ENCODE measurements around the gene RAB11FIP3. TPM values are rescaled to one million over a fixed set of nuclear protein-coding genes. Genes with fewer than 3 reads are reported as not detected.

RAB11FIP3 gene
- total RNA-seq, 1 experiment from 2014 or later = 12.8 TPM

- RAD21 ChIA-PET (ENCODE audit: low non-redundant PET in 1 of 2, low total read pairs in 2 of 2, uncharacterized antibody in 2 of 2, unreplicated experiment in 2 of 2) = no interaction called here
- ATAC-seq = no peak
- Histone ChIP-seq H3K27ac (ENCODE audit: low read depth, low read length) (no peak overlapping the region), H2AFZ (ENCODE audit: low read depth, low read length, poor library complexity, severe bottlenecking) (no peak overlapping the region), H3K4me2 (ENCODE audit: low read length) (no peak overlapping the region), H3K9ac (ENCODE audit: low read length) (no peak overlapping the region), H3K4me1 (ENCODE audit: control insufficient read depth in 1 of 2, insufficient read depth in 2 of 2, low read length in 2 of 2) (no peaks in the 10 kb centered on the region), H3K27me3 (ENCODE audit: insufficient read depth, low read length) (no peaks in the 10 kb centered on the region), H3K9me3 (ENCODE audit: control insufficient read depth in 1 of 2, insufficient read depth in 1 of 2, low read depth in 1 of 2, low read length in 2 of 2) (no peaks in the 10 kb centered on the region), H4K20me1 (ENCODE audit: insufficient read depth) (no peaks in the 10 kb centered on the region), H3K9me2 (ENCODE audit: insufficient read depth) (no peaks in the 10 kb centered on the region), H3K36me3 (ENCODE audit: control insufficient read depth in 1 of 2, insufficient read depth in 2 of 2, low read length in 2 of 2) (no peaks in the 10 kb centered on the region), H3K79me2 (ENCODE audit: insufficient read depth, low read length) (no peaks in the 10 kb centered on the region), H3K4me3 (replicated peaks in 1 of 2; ENCODE audit: low read depth in 1 of 2, low read length in 2 of 2) (no peak overlapping the region)
- no peak for TF ChIP-seq ZNF274 (IDR thresholded peaks at IDR 0.05; ENCODE audit: low read depth, low read length)
- no peak for TF ChIP-seq EZH2phosphoT487 (IDR thresholded peaks at IDR 0.05; ENCODE audit: borderline replicate concordance)
- TF ChIP-seq TCF7L2 (IDR thresholded peaks at IDR 0.05; ENCODE audit: borderline replicate concordance, extremely low read depth, insufficient read depth, insufficient read length) = no peak
- no peak for TF ChIP-seq FOSL1 (IDR thresholded peaks at IDR 0.05; ENCODE audit: low read depth)
- TF ChIP-seq ZFX (IDR thresholded peaks at IDR 0.05) = no peak
- no peak for TF ChIP-seq RAD21 (IDR thresholded peaks at IDR 0.05; ENCODE audit: low read depth)
- no peak for TF ChIP-seq ELF1 (IDR thresholded peaks at IDR 0.05; ENCODE audit: borderline replicate concordance, low read depth)
- TF ChIP-seq, protein P1, sequence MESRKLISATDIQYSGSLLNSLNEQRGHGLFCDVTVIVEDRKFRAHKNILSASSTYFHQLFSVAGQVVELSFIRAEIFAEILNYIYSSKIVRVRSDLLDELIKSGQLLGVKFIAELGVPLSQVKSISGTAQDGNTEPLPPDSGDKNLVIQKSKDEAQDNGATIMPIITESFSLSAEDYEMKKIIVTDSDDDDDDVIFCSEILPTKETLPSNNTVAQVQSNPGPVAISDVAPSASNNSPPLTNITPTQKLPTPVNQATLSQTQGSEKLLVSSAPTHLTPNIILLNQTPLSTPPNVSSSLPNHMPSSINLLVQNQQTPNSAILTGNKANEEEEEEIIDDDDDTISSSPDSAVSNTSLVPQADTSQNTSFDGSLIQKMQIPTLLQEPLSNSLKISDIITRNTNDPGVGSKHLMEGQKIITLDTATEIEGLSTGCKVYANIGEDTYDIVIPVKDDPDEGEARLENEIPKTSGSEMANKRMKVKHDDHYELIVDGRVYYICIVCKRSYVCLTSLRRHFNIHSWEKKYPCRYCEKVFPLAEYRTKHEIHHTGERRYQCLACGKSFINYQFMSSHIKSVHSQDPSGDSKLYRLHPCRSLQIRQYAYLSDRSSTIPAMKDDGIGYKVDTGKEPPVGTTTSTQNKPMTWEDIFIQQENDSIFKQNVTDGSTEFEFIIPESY (IDR thresholded peaks at IDR 0.05; ENCODE audit: extremely low read depth, insufficient replicate concordance, low read length) = no peak
- intact Hi-C loops (cut with micrococcal nuclease) = no loop called here
- BruUV-seq (replicated peaks) = no TSS peak
- POLR2A ChIA-PET = no interaction called here
- no peak for DNase-seq (ENCODE audit: low read depth, low spot score)
- CTCF ChIA-PET = no interaction called here
Measured at GRCh38 chr16:405548-406506, 19.6 kb upstream of the RAB11FIP3 start.
